HG03139 (cell line): ENCODE results near the gene PNPLA2.

Experiments used
- ATAC-seq: cut with Tn5 transposase; IDR thresholded peaks from one replicate; pipeline ENCODE4 v1.9.1; 2021; ENCODE audit not compliant: unreplicated experiment

PNPLA2 gene

DNA sequence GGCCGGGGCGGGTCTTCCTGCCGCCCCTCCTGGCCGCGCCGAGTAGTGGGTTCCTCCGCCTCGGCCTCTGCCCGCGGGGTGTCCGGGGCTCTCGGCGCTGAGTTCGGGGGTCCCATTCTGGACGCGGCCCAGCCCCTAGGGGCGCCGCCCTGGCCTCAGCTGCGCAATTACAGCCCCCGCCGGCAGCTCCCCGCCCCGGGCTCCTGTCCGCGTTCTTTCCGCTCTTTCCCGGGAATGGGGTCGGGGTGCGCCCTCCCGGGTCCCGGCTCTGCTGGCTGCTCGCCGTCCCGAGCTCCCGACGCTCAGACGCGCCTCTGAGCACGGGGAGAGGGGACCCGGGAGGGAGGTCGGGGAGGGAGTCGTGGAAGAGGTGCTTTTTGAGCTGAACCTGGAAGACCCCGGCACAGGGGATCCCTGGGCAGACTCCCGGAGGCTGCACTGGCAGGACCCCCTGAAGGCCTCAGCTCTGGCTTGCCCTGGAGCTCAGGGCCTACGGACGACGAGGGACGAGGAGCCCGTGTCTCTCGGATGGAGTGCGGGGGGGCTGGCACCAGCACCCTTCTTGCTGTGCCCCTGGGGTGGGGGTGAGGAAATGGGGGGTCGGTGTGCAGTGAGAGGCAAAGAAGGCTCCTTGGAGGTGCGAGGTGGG is 24.5 kb downstream of the PNPLA2 start:
- no peak for ATAC-seq

DNA sequence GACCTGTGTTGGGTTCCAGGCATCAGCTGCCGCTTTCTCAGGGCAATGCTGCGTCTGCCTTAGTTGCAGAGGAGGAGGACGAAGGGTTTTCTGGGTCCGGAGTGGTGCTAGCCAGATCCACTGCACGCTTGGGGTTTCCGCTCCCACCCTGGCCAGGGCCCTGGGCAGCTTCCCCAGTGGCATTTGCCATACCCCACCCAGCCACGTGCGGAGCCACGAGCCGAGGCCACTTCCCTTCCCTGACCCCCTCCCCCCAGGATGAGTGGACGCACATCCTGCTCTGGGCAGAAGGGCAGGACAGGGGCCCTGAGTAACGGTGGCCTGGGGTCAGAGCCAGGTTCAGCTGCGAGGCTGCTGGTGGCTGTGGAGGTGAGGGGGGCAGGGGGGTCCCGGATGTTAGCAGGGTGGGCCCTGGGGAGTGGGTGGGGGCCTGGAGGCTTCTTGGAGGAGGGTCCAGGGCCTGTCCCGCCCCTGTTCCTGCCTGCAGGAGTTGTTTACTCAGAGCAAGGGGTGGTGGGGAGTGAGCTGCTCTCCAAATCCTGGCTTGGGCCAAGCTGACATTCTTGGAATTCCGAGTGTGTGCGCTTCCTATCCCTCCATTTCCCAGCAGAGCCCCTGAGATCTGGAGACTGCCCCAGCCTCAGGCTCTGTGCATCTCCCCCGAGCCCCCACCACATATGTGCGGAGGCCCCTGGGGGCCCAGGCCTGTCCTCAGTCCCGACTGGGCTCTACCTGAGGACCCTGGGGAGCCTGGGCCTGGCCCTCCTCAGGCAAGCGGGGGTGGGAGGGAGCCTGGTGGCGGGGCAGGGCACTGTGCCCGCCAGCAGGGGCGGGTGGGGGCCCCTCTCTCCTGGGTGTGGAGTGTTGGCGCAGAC is 25.3 kb downstream of the PNPLA2 start:
- no peak for ATAC-seq

DNA sequence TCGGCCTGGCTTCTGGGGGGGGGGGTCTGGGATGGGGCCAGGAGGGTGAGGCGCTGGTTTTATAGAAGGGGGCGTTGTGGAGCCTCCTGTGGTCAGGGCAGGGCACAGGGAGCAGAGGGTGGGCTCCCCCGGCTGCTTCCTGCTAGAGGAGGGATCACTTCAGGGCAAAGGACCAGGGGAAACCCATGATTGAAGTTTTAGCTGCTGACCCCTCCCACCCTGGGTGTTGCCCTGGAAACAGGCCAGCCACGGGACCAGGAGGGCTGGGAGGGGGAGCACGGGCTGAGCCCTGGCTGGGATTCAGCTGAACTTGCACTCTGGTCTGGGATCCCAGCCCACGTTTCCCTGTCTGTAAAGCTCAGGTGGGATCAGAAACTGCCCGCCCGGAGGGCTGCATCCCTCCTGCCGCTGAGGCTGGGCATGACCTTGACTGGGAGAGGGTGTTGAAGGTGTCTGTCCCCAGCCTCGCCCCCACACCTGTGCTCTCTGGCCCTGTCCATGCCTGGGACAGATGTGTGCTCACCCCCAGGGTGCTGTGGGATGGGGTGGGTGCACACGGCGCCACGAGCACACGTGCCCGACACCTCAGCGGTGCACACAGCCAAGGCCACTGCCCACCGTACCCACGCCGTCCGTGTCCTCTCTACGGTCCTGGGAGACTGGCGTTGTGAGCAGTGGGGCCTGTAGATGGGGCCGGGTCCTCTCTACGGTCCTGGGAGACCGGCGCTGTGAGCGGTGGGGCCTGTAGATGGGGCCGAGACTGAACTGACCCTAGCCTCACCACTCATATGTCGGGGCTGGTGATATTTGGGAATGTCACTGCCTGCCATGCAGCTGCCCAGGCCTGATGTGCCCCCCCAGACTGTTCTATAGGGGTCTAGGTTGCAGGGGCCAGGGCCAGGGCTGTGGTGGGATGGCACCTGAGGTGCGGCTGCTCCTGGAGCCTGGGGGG is 26.3 kb downstream of the PNPLA2 start:
- no peak for ATAC-seq

DNA sequence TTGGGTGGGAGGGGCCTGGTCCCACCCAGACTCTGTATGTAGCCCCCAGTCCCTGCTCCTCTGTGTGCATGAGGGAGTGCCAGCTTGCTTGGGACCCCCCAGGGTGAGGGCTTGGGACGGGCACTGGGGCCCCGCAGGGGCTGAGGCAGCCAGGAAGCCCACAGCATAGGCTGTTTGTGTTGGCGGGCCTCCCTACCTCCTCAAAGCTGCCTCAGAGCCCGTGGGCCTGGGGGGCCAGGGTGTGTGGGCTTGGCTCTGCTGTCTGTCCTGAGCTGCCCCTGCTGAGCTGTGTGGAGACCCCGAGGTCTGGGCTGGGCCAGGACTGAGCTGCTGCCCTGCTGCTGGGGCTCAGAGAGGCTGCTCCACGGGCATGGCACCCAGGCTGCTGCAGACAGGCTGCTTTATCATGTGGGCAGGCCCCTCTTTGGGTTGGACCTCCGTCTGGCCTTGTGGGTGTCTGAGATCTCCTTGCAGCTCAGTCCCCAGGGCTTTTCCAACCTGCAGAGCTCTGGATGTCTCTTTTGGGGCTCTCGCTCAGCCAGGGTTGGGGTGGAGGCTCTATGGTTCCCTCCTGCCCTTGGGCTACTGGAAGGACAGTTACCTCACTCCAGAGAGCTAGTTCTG is 27.3 kb downstream of the PNPLA2 start:
- ATAC-seq: no peak

DNA sequence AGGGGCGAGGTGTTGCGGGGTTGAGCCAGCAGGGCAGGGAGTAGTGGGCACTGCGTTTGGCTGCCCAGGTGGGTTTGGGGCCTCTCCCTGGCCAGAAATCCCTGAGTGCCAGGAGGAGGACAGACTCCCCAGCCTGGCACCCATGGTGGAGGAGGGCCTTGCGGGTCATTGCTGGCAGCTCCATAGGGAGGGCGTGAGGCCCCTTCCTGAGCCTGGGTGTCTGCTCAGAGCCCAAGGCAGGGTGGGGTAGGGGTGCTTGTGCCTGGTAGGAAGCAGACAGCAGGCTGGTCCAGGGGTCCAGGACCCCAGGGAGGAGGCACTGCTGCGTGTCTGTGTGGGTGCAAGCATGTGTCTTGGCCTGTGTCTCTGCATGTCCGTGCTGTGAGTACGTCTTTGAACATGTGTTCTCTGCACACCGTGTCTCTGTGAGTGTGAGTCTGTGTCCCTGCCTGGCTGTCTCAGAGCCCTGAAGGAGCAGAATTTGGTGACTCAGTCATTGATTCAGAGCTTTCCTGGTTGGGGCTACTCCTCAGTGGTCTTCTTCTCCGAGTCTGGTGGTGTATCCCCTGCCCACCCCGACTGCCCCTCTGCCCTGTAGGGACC is 27.9 kb downstream of the PNPLA2 start:
- ATAC-seq: no peak

DNA sequence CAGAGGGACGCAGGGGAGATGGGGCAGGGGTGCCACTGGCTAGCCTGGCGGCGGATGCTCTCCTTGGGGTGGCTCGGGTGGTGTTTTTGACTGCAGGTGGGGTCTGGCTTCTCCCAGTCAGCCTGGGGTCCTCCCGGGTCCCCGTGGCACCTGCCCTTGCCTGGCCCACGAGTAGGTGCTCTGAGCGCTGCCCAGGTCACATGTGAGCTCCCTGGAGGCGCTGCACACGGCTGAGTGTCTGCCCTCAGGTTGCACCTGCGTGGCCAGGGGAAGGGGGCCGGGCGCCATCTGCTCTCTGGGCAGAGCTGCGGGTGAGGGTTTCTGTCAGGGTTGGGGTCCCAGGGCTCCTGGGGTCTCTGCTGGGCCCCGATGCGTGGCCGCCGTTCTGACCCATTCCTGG is 29.2 kb downstream of the PNPLA2 start:
- no peak for ATAC-seq

DNA sequence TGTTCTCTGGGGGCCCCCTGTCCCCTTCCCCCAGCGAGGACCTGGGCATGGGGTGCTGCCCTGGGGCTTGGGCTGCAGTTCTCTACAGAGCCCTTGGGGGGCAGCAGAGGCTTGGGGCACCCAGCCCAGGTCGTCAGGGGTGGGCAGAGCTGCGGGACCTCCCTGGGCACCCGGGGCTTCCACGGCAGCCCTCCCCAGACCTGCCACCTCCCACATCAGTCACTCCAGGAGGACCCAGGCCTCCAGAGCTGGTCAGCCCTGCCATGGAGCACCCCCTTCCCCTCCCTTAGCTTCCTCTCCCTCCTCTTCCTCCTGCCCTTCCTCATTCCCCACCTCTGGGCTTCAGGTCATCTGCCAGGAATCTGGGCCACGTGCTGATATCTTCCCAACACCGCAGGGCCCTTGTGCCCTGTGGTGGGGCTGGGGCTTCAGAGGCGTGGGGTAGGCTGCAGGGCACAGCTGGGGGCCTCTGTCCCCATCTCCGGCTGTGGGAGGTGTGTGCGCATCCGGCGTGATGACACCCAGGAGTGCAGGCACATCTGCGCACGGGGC is 29.7 kb downstream of the PNPLA2 start:
- ATAC-seq: no peak

DNA sequence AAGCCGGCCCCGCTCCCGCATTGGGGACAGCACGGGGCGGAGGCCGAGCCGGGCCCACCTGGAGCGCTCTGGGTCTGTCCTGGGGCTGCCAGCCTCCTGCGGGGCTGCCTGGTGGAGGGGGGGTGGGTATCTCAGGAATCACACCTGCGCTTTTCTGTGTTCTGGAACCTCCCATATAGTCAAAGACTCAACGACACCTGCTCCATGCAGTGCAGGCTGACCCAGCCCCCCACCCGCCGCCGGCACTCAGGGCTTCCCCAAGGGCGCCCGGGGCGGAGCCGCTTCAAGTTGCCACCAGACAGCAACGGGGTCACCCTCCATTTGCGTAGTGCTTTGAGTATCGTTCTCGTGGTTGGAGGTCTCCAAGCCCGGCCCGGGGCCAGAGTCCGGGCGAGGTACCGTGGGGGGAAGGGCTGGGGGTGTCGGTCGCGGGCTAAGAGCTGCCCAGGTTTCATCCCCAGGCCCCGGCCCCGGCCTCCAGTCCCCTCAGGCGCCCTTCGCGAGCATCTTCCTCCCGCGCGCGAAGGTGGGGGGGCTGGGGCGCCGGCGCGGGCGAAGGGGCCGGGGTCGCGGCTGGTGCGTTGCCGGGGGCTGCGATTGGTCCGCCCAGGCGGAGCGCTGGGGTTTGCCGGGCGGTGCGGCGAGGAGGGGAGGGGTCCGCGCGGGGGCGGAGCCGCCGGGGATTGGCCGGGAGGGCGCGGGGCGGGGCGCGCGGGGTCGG is 30.6 kb downstream of the PNPLA2 start:
- ATAC-seq: no peak

DNA sequence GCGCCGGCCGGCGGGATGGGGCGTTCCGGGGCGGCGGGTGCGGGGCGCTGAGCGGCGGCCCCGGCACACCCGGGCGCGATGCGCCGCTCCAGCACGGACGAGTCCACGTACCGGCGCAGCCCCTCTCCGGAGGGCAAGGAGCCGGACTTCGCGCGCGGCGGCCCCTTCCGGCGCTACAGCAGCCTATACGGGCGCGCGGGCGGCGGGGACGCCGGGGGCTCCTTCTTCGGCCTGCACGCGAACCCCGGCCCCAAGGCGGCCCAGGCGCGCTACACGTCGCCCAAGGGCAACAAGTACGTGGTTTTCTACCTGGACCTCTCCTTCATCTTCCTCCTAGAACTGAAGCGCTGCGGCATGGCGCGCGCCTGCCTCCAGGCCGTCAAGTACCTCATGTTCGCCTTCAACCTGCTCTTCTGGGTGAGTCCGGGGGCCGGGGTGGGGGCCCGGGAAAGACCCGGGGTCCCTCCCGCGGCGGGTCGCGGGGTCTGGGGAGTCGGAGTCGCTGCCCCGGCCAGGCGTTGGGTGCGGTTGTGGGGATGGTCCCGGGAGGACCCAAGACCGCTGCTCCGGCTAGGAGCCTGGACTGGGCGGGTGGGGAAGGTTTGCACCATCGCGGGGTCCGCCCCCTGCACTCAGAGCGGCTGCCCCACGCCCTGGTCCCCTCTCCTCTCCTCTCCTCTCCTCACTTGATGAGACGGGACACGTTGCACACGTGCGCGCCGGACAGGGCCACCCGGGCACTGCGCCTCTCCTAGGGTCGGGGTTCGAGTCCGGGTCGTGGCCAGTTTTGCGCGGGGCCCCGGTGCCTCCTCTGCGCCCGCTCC is 31.4 kb downstream of the PNPLA2 start:
- ATAC-seq: no peak

DNA sequence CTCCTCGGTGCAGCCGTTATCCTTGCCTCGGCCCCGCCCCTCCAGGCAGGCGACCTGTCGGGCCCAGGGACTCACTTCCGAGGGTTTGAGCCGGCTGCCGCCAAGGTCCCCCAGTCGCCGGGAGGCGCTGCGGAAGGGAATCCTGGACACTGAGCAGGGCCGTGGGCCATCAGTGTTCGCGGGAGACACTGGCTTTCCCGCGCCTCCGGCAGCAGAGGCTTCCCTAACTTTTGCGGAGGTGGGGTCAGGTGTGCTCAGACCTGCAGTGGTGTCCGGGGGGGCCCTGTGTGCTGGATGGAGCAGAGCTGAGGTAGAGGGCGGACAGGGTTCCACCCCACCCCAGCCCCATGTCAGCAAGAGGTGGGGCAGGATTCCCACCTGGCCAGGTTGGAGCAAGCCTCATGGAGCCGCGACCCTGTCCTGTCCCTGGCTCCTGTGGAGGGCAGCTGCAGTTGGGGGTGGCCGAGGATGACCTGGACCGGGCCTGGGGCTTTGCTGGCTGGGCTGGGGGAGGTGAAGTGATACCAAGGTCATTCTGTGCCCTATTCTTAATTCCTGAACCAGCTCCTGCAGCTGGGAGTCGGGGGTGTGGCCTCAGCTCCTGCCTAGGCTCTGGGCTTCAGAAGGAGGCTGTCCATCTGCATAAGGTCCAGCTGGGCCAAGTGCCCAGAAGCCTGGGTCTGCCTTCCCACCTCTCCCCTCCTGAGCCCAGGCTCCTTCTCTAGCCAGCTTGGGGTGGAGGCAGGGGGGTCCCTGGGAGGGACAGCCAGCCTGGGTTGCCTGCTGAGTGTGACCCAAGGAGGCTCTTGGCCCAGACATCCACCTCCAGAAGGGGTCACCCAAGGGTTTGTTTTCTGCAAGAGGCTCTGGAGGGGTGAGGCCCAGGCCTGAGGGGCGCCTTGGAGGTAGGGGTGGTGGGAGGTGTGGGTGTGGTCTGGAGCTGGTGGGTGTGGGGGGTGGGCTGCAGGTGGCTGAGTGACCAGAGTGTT is 32.4 kb downstream of the PNPLA2 start:
- ATAC-seq: no peak

DNA sequence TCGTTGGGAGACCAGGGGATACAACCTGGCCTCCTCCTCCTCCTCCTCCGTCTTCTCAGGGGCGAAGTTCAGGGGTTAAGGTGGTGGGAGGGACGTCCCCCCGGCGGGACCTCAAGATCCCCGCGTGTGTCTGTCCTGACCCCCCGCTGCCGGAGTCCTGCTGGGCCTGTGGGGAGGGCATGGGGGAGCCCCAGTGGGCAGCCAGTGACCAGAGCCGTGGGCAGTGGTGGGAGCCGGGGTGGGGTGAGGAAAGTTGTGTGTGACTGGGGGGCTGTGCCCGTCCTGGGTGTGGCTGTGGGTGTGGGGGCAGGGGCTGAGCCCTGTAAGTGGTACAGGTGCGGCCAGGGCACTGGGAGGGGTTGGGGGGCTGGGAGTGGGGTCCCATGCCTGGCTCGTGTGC is 34.0 kb downstream of the PNPLA2 start:
- no peak for ATAC-seq

DNA sequence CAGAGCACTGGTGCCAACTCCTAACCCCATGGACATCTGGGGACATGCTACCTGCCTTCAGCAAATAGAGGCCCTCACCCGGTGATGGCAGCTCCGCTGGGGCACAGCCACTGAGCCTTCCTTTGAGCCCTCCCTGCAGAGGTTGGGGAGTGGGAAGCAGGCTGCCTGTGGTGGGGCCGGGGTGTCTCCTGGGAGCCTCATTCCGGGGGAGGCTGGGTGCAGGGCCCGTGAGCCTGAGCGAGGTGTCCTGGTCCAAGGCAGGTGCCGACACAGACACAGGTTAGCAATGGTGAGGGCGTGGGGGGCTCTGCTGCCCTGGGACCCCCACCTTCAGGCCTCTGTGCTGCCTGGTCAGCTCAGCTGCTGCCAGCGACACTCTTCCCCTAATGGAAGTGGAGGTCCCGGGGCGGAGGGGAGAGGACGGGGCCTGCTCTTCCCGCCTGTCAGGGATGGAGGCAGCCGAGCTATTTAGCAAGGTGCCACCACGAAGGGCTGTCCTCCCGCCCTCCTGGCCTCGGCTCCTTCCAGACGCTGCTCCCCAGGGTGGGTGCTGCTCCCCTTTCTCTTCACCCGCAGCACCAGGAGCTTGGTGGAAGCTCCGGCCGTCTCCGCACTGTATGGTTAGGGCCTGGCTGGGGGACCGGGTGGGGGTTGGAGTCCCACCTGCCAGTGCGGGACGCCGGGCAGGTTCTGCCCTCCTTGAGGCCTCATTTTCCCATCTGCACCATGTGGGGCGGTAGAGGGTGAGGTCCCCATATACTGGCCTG is 35.2 kb downstream of the PNPLA2 start:
- no peak for ATAC-seq

DNA sequence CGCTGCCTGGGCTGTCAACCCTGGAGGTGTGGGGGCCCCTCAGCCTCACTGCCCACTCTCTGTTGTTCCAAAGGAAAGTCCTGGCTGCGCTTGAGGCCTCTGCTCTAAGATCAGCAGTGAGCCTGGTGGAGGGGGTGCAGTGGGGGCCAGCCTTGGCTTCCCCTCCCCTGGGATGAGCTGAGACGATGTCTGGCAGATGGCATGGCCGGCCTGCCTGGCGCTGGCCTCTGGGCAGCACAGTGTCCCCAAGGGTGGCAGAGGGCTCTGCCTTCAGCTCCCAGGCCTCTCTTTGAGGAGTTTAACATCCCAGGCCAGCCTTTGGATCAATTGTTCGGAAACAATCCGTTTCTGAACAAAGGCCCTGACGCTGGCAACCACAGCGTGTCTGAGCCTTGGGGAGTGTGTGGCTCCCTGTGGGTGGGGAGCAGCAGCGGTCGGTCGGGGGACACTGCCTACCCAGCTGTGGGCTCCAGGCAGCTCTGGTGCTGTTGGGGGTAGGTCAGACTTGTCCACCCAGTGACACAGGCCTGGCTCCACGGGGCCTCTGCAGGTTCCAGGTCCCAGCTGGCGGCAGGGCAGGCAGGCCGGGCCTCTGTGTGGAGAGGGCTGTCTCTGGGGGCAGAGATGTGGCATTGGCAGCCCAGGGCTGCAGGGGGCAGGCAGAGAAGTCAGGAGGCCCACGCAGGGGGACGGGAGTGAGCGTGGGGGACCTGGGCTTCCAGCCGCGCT is 36.1 kb downstream of the PNPLA2 start:
- no peak for ATAC-seq

DNA sequence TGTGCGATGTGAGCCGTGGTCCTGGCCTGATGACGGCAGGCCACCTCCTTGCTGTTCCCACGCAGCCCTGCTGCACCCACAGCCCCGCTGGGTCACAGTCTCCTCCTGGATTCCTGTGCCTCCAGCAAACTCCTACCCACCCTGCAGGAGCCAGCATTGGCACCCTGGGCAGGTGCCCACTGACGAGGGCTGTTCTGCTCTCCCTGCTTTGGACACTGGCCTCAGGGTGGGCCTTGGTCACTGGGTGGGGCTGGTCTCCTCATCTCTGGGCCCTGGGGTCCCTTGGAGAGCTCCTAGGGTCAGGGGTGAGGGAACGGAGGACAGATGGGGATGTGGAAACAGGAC is 36.6 kb downstream of the PNPLA2 start:
- no peak for ATAC-seq

DNA sequence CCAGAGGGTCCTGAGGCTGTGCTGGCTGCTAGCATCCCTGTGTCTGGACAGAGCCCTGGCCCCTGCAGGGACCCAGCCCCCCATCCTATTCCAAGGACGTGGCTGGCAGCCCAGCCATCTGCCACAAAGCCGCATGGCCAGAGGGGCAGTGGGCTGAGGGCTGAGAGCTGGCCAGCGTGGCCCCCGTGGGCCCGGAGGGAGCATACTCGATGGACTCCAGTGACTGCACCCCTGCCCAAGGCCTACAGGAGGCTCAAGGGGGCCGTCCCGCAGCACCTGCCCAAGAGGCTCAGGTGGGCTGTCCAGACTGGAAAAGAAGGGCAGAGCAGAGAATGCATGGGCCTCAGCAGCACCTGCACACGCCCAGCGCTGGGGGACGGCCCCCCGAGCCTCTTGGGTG is 37.1 kb downstream of the PNPLA2 start:
- ATAC-seq: no peak

DNA sequence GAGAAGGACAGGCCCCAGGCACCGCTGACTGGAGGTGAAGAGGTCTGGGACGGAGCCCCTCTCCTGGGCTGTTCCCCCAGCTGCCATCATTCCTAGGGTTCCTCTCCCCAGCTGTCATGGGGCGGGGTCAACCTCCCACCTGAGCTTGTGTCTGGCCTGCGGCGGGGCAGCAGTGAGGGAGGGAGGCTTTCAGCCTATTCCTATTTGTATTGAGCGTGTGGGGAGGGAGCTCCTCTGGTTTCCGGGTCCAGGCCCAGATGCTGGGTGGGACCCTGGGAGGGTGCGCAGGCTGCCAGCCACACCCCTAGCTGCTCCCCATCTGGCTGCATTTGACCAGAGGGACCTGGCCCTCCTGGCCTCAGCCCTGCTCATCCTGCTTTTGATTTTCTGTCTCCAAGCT is 37.7 kb downstream of the PNPLA2 start:
- no peak for ATAC-seq
